CD4-positive, alpha-beta T cell treated with Interleukin-17A for 4 hours (primary cell): ENCODE data around the gene PPDPF.

Source experiments
- DNase-seq: peaks from one replicate; pipeline ENCODE4 v3.0.0-alpha.2; 2020; ENCODE audit warnings: mixed read lengths

PPDPF gene

DNA sequence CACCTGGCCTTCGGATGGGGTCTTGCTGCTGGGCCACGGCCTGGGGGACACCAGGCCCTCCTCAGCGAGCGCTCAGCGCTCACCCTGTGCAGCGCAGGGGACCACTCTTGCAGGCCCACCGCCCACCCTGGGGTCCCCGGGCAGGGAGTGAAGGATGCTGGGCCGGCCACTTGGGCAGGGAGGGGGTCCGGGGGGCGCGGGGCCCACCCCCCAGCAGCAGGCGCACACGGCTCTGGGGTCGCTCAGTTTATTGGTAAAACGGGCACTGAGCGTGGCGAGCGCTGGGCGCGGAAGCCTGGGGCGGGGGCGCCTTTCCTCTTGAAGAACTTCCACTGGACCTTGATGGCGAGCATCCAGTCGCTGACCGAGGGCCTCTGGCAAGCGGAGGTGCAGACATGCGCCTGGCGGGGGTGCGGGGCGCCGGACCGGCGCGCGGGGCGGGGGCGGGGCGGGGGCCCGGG, 32.8 kb upstream of the PPDPF start:
- DNase-seq: no peak

DNA sequence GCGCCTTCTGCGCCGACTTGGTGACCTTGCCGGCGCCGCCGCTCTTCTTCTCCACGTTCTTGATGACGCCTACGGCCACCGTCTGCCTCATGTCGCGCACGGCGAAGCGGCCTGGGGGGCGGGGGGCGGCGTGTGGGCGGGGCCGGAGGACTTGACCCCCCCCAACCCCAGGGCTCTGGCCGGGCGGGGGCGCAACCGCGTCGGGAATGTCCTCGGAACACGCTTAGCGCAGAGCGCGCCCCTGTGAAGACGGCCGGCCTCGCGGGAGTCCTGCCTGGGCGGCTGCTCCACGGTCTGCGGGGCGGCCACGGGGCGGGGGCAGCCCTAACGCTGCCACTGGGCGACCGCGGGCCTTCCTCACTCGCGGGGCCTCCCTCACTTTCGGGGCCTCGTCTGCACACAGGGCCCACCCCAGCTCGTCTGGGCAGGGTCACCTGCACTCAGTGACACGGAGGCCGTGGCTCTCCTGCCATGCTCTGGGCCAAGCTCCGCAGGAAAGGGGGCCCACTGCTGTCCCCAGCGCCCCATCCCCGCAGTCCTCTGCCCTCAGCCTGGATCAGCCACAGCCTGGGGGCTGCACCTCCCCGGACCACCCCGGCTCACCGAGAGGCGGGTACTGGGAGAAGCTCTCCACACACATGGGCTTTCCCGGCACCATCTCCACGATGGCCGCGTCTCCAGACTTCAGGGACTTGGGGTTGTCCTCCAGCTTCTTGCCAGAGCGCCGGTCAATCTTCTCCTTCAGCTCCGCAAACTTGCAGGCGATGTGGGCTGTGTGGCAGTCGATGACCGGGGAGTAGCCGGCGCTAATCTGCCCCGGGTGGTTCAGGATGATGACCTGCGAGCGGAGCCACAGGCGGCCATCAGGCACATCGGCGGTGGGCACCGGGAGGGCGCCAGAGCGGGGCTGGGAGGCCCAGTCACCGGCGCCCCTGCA, 32.0 kb upstream of the PPDPF start:
- no peak for DNase-seq

DNA sequence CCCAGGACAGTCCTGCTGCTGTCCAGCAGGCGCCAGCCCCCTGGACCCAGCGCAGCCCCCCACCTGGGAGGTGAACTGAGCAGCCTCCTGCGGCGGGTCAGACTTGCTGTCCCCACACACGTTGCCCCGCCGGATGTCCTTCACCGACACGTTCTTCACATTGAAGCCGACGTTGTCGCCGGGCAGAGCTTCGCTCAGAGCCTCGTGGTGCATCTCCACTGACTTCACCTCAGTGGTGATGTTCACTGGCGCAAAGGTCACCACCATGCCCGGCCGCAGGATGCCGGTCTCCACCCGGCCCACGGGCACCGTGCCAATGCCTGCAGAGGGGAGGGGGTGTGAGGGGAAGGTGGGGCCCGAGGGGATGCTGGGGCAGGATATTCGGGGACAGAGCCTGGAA, 30.1 kb upstream of the PPDPF start:
- no peak for DNase-seq

DNA sequence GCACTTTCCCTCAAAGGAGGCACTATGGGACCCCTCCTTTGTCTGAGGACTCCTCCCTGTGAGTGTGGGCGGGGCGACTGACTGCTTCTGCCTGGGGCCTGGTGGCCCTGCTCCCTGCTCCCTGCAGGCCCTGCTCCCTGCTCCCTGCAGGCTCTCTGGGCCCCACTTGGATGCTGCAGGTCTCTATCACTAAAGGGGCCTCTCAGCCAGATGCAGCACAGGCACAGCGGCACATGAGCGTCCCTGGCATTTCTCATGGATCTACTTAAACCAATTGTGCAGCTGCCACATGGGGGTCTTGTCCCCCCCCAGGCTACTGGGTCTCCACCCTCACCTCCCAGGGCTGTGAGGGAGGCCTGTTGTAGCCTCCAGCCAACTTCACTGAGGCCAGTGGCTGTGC, 29.5 kb upstream of the PPDPF start:
- no peak for DNase-seq

DNA sequence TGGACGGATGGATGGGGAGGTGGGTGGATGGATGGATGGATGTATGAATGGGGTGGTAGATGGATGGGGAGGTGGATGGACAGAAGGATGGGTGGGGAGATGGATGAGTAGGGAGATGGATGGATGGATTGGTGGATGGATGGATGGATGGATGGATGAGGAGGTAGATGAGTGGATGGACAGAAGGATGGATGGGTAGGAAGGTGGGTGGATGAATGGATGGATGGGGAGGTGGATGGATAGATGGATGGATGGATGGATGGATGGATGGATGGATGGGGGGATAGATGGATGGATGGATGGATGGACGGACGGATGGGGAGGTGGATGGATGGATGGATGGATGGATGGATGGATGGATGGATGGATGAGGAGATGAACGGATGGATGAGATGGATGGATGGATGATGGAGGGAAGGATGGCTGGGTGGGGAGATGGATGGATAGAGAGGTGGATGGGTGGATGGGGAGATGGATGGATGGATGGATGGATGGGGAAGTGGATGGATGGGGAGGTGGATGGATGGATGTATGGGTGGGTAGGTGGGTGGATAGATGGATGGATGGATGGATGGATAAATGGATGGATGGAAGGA, 28.8 kb upstream of the PPDPF start:
- no peak for DNase-seq

DNA sequence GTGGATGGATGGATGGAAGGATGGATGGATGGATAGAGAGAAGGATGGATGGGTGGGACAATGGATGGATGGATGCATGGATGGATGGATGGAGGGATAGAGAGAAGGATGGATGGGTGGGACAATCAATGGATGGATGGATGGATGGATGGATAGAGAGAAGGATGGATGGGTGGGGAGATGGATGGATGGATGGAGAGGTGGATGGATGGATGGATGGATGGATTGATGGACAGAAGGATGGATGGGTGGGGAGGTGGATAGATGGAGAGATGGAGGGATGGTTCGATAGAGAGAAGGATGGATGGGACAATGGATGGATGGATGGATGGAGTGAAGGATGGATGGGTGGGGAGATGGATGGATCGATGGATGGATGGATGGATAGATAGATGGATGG, 28.0 kb upstream of the PPDPF start:
- DNase-seq: no peak

DNA sequence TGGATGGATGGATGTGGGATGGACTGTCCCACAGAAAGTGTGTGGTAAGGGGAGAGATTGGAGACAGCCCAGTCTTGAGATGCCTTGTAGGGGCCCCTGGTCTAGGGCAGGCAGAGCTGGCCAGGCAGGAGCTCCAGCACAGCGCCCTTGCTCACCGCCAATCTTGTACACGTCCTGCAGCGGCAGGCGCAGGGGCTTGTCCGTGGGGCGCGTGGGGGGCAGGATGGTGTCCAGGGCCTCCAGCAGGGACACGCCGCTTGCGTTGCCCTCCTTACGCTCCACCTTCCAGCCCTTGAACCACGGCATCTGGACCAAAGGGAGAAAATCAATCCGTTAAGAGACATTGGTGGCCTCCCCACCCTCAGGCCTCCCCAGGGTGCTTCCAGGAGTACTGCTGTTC, 27.6 kb upstream of the PPDPF start:
- no peak for DNase-seq

DNA sequence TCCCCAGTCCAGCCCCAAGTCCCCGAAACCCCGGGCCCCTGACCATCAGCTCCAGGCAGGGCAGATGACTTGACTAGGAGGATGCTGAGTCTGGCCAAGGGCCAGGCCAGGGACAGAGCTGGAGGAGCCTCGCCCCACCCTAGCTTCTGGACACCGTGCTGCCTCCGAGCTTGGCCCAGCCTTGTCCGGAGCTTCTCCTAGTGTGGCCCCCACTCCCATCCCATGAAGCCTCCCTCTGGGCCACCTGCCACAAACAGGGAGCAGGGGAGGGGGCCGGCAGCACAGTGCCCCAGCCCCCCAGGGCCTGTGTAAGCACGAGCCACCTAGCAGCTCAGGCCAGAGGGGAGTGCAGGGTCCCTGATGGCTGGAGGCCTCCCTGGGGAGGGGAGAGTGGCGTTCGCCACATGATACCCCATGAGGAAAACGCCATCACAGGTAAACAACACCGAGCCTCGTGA, 27.0 kb upstream of the PPDPF start:
- no peak for DNase-seq

DNA sequence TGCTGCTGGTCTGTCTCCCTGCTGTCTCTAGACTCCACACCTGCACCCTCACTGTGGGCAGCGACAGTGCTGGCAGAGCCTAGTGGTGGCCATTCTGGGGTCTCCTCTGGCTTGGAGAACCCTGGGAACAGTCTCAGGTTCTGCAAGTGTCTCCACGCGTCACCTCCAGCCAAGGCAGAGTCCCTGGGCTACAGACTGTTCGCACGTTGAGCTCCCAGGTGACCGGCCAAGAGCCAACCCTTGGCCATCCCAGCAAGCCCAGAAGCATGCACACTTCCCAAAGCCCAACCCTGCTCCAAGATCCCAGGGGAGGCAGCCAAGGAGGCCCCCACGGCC, 26.5 kb upstream of the PPDPF start:
- DNase-seq: no peak

DNA sequence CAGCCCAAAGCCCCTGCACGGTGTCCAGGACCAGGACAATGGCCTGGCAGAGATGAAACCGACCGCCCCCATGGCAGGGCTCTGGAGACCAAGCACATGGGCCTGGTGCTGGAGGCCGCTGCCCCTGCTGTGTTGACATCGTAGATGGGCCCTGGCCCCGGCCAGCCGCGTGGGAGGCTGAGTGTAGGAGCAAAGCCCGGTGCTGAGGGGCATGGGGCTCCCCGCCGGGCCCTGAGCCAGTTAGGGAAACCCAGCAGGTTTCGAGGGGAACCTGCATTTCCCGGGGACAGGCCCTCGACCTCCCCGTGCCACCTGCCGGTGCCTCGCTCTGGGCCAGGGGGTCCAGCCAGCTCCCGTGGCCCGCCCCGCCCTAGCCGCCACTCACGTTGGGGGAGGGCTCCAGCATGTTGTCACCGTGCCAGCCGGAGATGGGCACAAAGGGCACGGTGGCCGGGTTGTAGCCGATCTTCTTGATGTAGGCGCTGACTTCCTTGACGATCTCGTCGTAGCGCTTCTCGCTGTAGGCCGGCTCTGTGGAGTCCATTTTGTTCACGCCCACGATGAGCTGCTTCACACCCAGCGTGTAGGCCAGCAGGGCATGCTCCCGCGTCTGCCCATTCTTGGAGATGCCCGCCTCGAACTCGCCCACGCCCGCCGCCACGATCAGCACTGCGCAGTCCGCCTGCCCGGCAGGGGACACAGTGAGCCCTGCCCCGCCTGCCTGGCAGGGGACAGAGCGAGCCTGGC, 26.0 kb upstream of the PPDPF start:
- no peak for DNase-seq

DNA sequence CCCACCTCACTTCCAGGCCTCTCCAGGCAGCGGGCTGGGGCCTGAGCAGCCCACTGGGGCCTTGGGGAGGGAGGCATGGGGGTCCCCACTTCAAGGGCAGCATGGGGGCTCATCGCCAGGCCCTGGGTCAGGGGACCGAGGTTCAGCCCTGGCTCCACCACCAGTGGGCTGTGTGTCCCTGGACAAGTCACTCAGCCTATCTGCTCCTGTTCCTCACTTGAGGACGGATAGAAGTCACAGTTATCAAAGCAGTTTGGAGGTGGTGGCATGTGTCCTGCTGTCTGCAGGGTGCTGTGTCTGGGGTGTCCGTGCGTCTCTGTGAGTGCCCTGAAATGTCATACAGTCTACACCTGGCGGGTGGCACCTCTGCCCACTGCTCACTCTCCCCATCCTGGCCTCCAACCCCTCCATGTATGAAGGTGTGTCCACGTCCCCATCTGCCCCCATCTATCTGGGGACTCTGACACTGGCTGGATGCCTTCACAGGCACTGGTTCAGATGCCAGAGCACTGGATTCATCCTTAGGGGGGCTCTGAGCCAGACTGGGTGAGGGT, 25.3 kb upstream of the PPDPF start:
- DNase-seq: no peak

DNA sequence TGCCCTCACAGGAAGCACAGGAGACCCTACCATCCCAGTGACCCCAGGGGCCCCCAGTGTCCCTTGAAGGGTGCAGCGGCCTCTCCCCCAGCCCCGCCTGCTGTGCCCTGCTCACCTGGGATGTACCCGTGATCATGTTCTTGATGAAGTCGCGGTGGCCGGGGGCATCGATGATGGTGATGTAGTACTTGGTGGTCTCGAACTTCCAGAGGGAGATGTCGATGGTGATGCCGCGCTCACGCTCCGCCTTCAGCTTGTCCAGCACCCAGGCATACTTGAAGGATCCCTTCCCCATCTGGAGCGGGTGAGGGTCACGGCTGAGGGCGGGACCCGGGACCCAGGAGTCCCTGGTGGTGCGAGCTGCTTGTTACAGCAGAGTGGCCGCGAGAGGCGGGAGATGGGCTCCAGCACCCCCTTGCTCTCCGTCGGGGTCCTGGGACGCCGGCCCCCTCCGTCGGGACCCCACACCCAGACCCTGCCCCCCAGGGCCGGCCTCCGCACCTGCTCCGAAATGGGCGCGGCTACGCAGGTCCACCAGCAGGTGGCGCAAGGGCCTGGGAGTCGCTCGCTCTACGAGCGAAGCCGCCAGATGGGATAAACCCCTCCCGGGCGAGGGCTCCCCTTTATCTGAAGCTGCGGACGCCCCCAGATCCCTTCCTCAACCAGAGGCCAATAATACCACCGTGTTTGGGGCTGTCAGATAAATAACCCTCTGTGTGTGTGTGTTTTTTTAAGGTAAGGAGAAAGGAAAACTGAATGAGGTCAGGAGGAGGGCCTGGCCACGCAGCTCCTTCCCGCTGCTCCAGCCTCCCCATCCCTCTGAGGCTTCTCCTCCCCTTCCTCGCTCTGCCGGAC, 24.6 kb upstream of the PPDPF start:
- peak; percentile 86 for DNase-seq

DNA sequence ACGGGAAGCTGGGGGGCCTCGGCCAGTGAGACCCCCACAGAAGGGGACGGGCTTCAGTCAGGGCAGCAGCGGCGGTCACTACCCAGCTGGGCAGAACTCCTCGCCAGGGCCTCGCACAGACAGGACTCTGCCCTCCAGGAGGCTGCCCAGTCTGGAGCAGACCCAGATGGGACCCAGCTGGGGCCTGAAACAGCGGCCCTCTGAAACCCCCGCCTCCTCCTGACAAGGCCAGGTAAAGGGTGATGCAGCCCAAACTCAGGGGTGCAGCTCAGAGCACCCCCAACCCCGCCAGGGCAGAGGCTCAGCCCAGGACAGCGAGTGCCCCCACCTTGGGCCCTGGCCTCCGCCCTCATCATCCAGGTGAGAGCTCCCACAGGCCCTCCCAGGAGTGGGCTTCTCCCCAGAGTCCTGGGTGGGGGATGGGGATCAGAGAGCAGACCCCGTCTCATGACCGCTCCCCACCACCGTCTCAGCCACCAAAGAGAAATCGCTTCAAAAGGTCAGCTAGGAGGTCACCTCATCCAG, 23.9 kb upstream of the PPDPF start:
- DNase-seq: no peak

DNA sequence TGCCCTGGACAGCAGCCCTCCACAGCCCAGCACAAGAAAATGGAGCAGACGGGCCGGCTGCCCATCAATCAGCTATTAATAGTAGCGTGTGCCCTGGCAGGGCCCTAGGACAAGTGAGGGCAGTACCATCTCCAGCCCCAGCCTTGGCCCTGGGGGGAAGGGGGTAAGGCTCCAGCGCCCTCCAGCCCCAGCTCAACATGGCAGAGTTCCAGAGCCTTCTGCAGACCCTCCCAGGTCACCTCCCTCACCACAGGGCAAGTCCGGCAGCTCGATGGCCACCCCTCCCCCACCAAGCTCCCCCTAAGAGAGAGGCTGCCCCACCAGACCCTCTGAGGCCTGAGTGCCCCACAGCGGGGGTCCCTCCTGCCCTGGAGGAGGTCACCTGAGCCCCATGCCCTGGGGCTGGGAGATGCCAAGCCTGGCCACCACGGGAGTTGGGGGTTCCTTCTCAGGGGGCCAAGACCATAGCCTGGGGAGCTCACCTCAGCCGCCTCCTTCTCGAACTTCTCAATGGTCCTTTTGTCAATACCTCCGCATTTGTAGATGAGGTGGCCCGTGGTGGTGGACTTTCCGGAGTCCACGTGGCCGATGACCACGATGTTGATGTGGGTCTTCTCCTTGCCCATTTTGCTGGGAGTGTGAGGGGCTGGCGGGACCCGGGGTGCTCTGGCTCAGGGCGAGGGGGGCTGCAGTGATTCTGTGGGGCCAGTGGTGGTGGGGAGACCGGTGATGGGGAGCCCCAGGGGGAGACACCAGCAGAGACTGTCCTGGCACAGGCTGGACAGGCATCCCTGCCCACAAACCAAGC, 23.2 kb upstream of the PPDPF start:
- no peak for DNase-seq

DNA sequence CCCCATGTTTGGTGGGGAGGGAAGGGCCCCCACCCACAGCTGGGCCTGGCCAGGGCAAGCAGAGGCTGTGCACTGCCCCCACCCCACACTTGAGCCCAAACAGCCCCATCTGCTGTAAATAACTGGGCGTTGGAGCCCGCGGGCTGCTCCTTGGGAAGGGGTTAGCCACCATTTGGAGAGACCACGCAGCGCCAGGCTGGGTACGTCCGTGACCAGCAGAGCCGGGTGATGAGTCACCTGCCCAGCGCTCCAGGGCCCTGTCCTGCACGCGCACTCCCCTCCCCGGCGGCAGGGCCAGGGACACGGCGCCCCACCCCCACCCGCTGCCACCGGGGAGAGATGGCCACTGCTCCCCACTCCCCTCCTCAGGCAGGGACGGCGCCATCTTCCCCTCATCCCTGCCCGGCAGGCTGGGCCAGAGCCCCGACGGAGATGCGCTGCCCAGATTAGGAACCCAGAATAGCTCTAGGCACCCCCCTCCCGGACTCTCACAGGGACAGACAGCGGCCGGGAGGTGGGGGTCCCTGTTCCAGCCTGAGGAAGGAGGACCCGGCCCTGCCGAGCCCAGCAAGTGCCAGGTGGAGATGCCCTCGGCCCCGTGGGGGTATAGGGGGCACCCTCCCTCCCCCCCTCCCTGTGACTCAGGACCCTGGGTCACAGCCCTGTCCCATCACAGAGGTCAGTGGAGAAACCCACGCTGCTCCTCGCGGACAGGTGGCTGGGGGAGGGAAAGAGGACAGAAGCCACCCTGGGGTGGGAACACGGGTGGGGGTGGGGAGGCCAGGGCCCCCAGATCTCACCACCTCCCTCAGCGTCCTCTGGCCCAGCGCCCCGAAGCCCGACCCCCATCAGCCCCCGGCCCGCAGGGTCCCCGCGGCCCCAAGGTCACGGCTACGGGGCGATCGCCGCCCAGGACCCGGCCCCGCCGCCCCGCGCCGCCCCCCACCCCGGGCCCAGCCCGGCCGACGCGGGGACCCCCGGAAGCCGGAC, 22.3 kb upstream of the PPDPF start:
- DNase-seq: peak; percentile 20

DNA sequence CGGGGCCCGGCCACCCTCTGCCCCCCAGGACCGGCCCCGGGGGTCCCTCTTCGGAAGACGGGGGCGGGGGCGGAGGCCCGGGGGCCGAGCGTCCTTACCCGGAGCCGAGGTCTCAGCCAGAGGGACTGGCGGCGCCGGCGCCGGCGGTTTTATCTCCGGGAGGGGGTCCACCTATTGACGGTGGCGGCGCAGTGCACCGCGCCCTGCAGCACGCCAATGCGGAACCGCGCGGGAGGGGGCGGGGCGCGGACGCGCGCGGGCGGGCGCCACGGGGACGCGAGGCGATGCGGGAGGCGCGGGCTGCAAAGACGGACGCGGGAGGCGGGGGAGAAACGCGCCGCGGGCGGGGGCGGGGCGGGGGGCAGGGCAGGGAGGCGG, 21.6 kb upstream of the PPDPF start, which contains the start of gene EEF1A2:
Gene EEF1A2, minus strand, starts transcription at position 124 of the 378 bp plus-strand sequence. CDS start 1,320 bp downstream, outside the sequence.
- DNase-seq: peak; percentile 72

DNA sequence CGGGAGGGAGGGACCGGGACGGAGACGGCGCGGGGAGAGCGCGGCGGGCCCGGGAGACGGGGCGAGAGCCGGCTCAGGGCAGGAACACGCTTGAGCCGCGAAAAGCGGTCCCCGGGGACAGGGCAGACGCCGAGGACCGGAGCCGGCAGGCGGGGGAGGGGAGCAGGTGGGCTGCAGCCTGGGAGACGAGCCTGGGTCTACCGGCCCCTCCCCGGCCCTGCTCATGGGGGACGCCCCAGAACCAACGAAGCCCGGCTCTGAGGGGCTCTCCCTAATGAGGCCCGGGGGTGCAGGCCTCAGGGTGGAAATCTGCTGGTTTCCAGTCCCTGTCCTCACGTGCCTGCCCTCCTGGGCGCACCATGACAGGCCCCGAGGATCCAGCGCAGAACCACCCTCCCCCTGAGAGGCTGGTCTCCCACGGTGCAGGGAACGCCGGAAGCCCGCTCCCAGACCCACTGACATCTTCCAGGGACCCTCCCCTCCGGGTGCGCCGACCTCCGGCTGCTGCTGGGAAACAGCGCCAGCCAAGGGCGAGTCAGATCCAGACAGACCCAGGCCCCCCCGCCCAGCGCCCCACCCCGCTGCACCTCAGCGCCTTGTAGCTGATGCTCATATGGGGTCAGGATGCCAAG, 21.1 kb upstream of the PPDPF start:
- no peak for DNase-seq

DNA sequence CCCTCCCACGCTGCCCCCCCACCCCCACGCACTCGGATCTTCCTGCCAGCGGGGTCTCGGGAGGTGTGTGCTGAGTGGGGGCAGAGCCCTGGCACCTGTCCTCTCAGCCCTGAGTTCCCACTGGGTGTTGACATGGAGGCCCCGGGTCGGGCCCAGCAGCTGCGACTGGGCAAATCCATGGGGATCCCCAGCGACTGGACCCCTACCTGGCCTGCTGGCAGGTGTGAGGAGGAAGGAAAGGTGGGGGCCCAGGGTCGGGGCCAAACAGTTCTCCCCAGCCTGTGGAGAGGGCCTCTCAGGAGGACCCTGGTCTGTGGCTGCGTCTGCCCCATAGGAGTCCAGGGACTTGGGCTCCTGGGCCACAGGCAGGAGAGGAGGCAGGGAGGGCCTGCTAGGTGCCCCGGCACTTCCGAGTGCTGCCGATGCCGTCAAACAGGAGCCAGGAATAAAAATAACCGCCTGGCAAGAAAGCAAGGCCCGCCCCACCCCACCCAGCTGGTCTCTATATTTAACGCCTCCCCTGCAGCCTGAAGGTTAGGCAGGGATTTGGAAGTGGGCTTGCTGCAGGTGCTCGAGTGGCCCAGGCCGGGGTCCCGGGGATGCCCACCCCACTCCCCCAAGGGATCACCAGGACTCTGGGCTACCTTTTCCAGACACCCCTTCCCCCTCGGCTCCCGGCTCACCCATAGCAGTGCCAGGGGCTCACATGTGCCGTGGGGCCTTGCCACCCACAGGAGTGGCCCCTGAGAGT, 20.2 kb upstream of the PPDPF start:
- DNase-seq: no peak
